IPS DF 4.7 (cell line): ENCODE results near the gene OCEL1.
"Not testable (repeated sequence)": the region's sequence is repeated elsewhere in the genome, so short reads cannot be mapped to it uniquely, and the experiment has no call there.

ENCODE experiments used
- DNase-seq: peaks from one replicate; pipeline ENCODE4 v3.0.0-alpha.2; 2013; ENCODE audit warnings: low spot score; ENCODE audit errors: extremely low read depth

Gene OCEL1, protein sequence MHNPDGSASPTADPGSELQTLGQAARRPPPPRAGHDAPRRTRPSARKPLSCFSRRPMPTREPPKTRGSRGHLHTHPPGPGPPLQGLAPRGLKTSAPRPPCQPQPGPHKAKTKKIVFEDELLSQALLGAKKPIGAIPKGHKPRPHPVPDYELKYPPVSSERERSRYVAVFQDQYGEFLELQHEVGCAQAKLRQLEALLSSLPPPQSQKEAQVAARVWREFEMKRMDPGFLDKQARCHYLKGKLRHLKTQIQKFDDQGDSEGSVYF

DNA sequence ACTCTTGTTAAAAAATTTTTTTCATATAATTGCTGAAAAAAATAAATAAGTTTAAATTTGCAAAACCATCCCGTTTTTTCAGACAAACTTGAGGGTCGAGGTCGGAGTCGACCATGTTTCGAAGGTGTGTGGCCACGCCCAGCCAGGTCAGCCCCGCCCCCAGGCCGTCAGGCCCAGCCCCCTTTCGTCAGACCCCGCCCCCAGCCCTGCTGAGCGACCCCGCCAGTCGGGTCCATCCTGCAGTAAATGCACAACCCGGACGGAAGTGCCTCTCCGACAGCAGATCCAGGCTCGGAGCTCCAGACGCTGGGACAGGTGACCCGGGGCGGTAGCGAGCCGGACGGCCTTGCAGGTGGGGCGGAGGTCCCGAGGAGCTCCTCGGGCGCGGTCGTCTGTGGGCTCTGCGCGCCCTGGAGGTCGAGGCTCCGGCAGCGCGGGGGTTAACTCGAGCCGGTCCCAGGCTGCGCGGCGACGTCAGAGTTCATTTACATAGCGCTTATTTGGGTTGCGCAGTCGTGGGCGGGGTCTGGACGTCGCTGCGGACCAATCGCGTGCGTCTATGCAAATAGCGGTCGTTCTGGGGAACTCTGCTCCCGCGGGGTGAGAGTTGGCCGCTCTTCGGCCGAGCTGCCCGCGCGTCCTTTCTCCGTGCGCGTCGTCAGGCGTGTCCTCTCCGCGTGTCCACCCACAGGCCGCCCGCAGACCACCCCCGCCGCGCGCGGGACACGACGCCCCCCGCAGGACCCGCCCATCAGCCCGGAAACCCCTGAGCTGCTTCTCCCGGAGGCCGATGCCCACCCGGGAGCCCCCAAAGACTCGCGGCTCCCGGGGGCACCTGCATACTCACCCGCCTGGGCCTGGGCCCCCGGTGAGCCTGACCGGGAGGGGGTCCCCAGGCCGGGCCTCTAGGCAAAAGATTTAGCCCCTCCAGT, at the start of gene OCEL1:
OCEL1 (plus strand) TSS at position 225 of the 932 bp plus-strand sequence; CDS start at position 247, 22 bp downstream.
- no peak for DNase-seq

DNA sequence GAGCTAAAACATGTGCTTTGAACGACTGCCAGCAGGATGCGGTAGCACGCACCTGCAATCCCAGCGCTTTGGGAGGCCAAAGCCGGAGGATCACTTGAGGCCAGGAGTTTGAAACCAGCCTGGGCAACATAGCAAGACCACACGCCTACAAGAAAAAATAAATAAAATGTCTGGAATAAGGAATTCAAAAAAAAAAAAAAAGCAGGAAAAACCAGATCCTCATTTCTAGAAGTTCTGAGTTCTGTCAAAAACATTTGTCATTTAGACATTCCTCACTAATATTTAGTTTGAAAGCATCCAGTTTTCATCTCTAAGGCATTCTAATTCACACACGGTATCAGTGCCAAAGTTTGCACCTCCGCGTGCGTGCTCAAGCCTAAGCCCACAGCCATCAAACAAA, 47.7 kb upstream of the OCEL1 start:
- DNase-seq: no peak

DNA sequence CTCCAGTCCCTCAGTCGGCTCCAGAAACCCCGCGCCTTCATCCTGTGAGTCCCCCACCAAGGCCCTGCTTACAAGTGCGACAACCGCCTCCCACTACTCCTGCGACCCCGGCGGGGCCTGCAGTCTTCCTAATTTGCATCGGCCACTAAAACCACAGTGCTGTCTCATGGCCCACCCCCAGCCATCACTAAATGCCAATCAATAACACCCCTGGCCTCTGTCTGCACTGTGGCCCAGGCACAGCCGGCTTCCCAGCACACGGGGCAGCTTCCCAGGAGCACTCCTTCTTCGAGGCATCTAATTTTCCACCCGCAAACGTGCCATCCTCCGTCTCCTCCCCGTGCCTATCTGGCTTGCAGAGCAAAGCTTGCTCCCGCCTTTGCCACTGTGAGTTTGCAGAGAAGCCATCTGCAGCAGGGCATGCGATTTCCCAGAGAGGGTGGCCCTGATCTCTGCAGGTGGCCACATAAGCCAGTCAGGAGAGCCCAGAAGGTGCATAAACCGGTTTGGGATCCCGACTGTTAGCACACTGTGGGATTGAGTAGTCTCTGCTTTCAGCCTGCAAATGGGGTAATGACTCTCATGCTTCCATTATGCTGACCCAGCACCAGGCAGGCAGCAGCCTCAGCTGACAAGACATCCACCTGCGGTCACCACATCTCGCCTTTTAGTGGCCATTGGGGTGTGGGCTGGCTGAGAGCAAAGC, 44.9 kb upstream of the OCEL1 start:
- DNase-seq: no peak

DNA sequence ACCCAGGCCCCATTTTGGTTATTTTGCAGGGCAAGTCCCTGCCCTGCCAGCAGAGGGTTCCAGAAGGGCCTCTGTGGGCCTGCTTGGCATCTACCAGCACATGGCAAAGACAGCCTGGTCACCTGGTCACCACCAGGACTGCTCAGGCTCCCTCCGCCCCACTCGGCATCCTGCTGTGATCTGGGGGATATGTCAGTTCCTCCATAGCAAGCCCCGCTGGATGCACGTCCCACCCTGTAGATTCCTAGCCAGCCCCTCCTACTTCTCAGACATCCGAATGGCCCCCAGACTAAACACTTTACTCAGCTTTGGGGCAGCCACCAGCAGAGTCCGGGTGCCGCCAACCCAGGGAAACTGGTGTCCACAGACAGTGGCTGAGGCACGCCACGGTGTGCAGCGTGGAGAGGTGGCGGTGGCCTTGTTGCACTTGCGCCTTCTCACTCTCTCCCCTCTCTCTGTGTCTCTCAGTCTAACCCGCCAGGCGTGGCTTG, 42.7 kb upstream of the OCEL1 start:
- no peak for DNase-seq

DNA sequence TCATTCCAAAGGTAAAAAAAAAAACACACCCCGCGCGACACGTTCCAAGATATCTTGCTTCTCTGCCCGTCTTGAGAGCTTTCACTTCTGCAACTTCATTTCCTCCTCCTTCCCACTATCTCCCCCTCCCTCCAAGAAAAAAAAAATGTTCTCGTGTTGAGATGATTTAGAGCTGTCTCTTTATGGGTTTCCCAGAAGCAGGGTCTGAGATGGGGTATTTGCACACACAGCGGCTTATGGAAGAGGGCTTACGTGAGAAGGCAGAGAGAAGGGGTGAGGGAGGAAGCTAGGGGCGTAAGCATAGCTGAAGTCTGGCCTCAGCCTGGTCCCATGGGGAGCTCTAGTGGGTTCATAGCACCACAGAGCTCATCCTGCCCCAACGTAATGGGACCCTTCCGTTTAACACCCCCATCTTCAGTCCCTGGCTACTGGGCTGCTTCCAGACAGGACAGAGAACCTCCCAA, 42.1 kb upstream of the OCEL1 start:
- no peak for DNase-seq

DNA sequence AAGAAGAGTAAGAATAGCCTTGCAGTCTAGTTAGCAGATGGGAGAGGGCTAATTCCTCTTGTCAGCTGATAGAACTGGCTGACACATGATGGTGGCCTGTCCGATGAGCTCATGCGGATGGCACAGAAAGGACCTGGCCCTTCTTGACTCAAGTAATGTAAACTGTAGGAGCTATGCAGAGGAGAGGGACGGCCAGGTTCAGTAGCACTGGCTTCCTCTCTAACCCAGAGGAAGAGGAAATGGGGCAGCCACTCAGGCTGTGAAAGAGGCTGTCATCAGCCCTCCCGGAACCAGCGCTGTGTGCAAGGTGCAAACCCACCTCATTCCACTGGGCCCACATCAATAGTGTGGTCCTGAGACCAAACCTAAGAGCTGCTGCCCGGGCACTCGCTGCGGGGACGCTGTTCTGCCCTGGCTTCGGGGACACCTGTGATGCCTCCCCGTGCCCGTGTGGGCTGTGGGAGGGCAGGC, 41.6 kb upstream of the OCEL1 start:
- DNase-seq: no peak

DNA sequence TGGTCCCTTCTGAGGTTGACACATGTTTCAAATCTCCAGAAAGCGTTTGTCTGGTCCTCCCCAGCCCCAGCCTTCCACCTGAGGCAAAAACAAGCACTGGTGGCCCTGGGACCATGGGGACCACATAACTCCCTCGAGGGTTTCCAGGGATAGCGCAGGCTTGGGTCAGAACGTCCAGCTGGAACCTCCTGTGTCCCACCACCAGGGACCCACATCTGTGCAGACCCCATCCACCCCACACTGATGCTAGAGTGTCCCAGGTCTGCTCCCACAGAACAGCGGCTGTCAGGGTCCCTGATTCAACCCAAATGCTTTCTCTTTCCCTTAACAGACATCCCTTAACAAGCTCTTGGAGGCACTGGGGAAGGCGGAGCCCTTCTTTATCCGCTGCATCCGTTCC, 40.4 kb upstream of the OCEL1 start:
- DNase-seq: no peak

DNA sequence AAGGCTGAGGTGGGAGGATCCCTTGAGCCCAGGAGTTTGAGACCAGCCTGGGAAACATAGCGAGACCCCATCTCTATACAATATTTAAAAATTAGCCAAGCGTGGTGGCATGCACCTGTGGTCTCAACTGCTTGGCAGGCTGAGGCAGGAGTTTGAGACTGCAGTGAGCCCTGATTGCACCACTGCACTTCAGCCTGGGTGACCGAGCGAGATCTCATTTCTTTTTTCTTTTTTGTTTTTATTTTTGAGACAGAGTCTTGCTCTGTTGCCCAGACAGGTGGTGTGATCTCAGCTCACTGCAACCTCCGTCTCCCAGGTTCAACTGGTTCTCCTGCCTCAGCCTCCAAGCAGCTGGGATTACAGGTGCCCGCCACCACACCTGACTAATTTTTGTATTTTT, 34.3 kb upstream of the OCEL1 start:
- DNase-seq: not testable (repeated sequence)

DNA sequence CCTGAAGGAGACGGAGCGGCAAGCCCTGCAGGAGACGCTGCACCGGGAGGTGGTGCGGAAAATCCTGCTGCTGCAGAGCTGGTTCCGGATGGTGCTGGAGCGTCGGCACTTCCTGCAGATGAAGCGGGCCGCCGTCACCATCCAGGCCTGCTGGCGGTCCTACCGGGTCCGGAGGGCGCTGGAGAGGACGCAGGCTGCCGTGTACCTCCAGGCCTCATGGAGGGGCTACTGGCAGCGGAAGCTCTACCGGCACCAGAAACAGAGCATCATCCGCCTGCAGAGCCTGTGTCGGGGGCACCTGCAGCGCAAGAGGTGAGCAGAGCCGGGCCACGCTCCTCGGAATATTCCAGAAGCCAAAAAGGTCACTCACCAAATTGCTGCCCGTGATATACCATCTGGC, 33.3 kb upstream of the OCEL1 start:
- no peak for DNase-seq

DNA sequence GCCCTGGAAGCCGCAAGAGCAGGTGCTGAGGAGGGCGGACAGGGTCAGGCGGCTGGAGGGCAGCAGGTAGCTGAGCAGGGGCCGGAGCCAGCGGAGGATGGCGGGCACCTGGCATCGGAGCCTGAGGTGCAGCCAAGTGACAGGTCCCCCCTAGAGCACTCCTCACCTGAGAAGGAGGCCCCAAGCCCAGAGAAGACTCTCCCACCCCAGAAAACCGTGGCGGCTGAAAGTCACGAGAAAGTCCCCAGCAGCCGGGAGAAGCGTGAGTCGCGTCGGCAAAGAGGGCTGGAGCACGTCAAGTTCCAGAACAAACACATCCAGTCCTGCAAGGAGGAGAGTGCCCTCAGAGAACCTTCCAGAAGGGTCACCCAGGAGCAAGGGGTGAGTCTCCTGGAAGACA, 31.4 kb upstream of the OCEL1 start:
- DNase-seq: no peak

DNA sequence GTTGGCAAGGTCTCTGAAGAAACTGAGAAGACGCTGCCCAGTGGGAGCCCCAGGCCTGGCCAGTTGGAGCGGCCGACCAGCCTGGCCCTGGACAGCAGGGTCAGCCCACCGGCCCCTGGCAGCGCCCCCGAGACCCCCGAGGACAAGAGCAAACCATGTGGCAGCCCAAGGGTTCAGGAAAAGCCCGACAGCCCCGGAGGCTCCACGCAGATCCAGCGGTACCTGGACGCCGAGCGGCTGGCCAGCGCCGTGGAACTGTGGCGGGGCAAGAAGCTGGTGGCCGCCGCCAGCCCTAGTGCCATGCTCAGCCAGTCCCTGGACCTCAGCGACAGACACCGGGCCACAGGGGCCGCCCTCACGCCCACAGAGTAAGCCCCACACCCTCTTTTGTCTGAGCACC, 30.9 kb upstream of the OCEL1 start:
- DNase-seq: no peak

DNA sequence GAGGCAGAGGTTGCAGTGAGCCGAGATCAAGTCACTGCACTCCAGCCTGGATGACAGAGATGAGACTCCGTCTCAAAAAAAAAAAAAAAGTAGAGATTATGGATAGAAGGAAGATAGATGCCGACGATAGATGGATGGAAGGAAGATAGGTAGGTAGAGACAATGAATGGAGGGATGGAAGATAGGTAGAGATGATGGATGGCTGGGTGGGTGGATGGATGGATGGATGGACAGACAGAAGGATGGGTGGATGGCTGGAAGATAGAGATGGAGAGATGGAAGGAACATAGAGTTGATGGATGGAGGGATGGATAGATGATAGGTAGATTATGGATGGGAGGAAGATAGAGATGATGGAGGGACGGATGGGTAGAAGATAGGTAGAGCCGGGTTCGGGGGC, 29.4 kb upstream of the OCEL1 start:
- no peak for DNase-seq

DNA sequence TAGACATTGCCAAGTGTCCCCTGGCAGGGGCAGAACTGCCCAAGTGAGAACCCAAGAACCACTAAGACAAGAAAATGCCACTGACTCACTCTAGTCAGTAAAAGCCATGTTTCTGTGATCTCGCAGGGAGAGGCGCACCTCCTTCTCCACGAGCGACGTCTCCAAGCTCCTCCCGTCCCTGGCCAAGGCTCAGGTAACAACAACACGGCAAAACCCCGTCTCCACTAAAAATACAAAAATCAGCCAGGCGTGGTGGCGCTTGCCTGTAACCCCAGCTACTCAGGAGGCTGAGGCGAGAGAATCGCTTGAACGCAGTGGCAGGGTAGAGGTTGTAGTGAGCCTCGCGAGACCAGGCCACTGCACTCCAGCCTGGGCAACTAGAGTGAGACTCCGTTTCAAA, 28.4 kb upstream of the OCEL1 start:
- no peak for DNase-seq

DNA sequence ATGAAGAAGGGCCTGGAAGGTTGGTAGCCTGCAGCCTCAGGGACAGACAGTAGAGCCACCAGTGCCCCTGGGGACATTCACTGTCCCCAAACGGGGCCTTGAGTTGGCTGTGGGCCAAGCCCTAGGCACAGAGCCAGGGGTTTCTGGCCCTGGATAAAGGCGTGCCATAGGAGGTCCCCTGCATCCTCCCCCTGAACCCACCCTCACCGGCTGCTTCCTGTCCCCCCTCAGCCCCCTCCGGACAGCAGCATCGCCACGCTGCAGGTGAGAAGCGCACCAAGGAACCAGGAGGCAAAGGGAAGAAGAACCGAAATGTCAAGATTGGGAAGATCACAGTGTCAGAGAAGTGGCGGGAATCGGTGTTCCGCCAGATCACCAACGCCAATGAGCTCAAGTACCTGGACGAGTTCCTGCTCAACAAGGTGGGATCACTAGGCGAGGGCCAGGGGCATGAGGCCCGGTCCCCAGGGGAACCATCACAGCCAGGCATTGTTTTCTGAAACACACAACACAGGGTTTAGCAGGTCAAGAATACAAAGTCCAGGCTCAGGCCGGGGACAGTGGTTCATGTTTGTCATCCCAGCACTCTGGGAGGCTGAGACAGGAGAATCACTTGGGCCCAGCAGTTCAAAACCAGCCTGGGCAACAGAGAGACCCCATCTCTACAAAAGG, 25.5 kb upstream of the OCEL1 start:
- no peak for DNase-seq

DNA sequence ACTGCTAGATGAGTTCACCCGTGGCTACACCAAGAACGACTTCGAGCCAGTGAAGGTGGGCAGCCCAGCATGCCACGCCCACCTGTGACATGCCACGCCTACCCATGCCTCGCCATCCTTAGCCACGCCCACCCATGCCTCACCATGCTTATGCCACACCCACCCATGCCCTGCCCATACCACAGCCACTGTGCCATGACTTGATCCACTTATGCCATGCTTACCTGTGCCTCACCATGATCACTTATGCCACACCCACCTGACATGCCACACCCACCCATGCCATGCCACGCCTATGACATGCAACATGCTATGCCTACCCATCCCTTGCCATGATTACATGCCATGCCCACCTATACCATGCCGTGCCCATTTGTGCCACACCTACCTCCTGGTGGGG, 23.8 kb upstream of the OCEL1 start:
- DNase-seq: no peak

DNA sequence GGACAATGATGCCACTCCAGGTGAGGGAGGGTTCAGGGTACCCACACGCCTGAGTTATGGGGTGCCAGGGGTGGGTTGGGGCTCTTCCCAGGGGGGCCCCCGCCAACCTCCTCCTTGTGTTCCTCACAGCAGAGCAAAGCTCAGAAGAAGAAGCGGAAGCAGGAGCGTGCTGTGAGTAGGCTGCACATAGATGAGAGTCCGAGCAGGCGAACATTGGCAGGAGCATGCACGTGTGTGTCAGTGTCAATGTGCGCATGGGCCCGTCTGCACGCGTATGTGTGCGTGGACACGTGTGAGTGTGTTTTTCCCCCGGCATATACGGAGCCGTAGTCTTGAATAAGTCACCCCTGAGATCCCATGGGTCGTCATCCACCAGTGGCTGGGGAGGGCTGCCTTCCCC, 23.3 kb upstream of the OCEL1 start:
- DNase-seq: no peak

DNA sequence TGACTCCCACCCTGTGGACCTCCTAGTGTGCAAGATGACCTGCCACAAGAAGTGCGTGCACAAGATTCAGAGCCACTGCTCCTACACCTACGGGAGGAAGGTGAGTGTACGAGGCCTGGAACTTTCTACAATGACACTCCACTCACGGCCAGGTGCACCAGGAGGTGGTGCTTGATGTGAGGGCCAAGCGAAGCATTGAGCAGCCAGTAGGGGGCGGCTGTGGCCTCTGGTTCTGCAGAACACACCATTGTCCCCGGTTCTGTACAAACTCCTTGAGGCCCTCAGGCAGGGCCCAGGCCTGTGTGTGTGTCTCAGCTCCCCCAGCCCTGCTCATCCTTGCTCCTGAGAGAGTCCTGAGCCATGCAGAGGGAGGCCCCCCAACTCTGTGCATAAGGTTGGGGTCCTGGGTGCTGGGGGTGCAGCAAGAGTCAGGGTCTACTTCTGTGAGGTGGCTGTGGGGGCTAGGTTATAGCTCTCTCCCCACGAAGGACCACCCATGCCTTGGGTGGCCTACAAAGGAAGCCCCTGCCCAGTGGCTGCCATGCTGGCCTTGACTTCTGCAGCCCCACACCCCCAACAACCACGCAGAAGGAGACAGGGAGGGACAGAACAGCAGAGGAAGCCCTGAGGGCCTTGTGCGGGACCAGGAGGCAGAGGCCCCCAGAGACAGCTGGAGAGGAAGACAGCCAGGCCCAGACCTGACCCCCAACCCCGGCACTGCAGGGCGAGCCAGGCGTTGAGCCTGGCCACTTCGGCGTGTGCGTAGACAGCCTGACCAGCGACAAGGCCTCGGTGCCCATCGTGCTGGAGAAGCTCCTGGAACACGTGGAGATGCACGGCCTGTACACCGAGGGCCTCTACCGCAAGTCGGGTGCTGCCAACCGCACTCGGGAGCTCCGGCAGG, 20.5 kb upstream of the OCEL1 start:
- DNase-seq: peak; percentile 53

DNA sequence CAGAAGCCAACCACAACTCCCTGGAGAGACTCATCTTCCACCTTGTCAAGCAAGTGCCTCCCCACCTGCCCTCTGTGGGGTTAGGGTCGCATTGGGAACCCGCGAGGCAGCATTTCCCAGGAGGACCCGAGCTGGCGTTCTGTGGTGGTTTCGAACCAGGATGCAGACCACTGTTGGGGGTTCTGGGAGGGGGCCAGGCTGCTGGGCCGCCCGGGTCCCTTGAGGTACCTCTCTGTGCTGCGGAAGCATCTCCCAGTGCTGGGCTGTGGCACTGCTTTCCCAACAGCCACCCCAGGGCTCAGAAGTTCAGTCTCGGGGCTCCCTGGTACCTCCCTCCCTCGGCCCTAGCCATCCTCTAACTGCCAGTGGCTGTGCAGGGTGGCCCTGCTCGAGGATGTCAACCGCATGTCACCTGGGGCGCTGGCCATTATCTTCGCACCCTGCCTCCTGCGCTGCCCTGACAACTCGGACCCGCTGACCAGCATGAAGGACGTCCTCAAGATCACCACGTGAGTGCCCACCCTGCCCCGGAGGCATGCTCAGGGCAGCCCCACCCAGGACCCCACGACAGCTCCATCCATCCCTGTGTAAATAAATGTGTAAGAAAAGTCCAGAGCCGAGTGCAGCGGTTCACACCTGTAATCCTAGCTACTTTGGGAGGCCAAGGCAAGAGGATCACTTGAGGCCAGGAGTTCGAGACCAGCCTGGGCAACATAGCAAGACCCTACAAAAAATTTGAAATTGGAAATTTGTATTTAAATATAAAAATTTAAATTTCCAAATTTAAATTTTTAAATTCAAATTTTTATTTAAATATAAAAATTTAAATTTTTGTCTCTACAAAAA, 19.1 kb upstream of the OCEL1 start:
- DNase-seq: no peak
